Frontal cortex (tissue), 4 donors: ENCODE measurements around the gene CXCL14. TPM values are rescaled to one million over a fixed set of nuclear protein-coding genes. Genes with fewer than 3 reads are reported as not detected.

Experiments used
- DNase-seq, 2 donors: peaks; one replicate each; pipeline ENCODE4 v3.0.0; 2012; ENCODE audit warnings: low spot score in 2 of 2
- FAIRE-seq: peaks from 2 replicates; lab custom pipeline; 2012; peaks lifted over from hg19 to GRCh38; lab: Jason Lieb, UNC
- total RNA-seq: library from RNA; depleted of rRNA; stranded (reverse); fragments of >200 nt; gene quantifications from one replicate; pipeline ENCODE4 v1.2.3, GENCODE V29; 2014
- donor health status: control.
- donor health status: control.
- donor health status: control.

CXCL14 gene
- total RNA-seq, 1 donor from 2014 or later = 7.7 TPM

DNA sequence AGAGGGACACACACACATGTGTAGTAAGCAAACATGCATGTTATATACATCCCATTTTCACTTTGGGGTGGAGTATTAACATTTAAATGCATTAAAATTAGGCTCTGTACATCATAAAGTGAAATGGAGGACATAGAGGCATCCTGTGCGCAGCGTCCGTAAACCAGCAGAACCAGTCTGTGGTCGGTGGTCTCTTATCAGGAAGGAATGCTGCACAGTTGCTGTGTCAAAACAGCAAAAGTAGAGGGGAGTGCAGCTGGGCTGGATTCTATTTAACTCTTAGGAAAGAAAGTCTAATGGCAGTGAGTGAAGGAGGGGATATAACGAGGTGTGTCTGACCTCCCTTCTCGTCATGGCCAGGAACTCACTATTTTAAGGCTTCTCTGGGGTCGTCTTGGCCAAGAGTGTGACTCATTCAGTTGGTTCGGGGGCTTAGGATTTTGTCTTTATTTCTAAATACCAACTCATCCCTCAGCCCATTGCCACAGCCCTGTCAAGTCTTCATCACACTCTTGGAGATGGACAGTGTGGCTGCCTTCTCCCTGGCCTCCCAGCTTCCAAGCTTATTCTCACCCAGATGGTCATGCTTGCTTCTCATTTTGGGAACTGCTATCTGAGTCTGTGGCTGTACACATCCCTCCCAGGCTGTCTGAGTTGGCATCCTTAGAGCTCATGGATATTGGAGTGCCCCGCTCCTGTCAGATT lies 20.1 kb upstream of the CXCL14 start:
- no peak for FAIRE-seq
- DNase-seq = no peak

- no peak for DNase-seq
- FAIRE-seq = no peak
Observed at GRCh38 chr5:135596788-135597187, 18.0 kb upstream of the CXCL14 start.

DNA sequence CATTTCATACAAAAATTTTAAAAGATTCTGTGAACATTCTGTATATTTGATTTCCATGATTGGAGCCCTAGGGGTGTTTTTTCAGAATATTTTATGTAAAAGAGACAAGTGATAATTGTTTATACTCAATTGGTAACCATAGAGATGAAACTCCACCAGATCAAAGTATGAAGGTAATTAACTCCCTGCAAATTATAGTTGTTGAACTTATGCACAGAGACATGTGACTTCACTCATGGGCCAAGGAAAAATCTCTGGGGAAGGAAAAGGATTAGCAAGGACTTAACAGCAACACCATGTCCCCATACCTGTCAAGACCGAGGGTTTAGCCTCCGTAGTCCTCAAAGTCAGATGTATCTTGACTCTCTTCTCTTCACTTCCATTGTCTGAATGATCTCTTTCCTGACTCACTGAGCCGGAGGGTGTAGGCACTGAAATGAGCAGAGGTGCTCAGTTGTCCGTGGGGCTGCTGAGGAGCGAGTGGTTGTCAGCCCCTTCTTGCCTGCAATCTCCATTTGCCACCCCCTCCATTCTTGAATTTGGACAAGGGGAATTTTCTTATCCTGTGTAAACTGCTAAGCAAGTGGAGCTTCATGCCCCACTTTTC lies 17.5 kb upstream of the CXCL14 start:
- DNase-seq = no peak

GRCh38 chr5:135594416-135594960 lies 15.7 kb upstream of the CXCL14 start:
- FAIRE-seq (no peak), DNase-seq (no peak)

More for the DNA sequence above, 17.5 kb upstream of the CXCL14 start:
- no peak for FAIRE-seq

DNA sequence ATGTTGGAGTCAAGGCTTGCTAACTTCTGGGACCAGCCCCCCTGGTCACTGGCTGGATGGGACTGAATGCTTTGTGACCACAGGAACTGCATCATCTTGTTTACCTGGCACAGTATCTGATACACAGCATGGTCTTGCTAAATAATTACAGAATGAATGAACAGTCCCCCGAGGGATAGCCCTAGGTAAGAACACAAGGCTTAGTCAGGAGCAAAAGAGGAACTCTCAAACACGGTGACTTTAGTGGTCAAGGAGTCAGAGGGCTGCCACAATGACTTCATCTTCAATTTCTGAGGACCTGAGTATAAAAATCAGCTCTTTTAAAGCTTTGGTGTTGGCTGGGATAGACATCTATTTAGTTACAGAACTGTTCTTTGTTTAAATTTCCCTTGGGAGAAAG lies 15.1 kb upstream of the CXCL14 start:
- DNase-seq (no peak), FAIRE-seq (no peak)

- DNase-seq = no peak
- FAIRE-seq = no peak
Observed at GRCh38 chr5:135593141-135593540, 14.3 kb upstream of the CXCL14 start.

DNA sequence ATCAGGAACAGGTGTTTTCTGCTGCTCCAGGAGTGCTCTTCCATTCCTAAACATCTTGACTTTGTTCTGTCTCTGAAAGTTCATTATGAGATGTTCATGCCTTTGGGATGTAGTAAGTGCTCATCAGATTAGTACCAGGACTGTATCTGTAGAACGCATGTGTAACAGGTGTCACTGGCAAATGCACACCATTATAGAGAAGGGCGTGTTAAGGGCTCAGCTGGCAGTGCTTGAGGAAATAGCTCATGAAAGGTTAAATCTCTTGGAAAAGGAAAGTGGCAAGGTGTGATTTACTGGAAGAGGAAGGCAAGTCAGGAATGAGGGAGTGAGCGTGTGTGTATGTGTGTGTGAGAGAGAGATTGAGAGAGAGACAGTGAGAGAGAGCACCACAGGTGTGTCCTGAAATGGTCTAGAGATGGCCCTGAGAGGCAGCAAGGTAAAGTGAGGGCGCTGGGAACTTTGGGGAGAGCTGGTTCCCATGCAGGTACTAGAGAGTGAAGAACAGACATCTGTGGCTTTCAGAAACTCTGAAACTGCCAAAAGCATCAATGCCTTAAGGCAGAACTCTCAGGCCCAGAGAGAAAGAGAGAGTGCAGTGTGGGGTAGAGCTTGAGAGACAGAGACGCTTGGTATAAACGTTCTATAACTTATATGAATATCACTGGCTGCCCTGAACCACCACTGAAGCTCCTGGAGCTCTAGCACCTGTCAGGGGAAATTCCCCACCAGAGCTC lies 13.7 kb upstream of the CXCL14 start:
- DNase-seq = no peak
- FAIRE-seq = no peak

- FAIRE-seq = no peak
- DNase-seq = no peak
Observed at GRCh38 chr5:135591277-135591676, 12.5 kb upstream of the CXCL14 start.

- DNase-seq (no peak), FAIRE-seq (no peak)
Observed at GRCh38 chr5:135589152-135589551, 10.4 kb upstream of the CXCL14 start.

- DNase-seq = no peak
- no peak for FAIRE-seq
Observed at GRCh38 chr5:135587721-135588663, 9.2 kb upstream of the CXCL14 start.

GRCh38 chr5:135584918-135585317 lies 6.1 kb upstream of the CXCL14 start:
- FAIRE-seq (no peak), DNase-seq (no peak)

GRCh38 chr5:135584276-135584675 lies 5.5 kb upstream of the CXCL14 start:
- DNase-seq = no peak
- FAIRE-seq = no peak

DNA sequence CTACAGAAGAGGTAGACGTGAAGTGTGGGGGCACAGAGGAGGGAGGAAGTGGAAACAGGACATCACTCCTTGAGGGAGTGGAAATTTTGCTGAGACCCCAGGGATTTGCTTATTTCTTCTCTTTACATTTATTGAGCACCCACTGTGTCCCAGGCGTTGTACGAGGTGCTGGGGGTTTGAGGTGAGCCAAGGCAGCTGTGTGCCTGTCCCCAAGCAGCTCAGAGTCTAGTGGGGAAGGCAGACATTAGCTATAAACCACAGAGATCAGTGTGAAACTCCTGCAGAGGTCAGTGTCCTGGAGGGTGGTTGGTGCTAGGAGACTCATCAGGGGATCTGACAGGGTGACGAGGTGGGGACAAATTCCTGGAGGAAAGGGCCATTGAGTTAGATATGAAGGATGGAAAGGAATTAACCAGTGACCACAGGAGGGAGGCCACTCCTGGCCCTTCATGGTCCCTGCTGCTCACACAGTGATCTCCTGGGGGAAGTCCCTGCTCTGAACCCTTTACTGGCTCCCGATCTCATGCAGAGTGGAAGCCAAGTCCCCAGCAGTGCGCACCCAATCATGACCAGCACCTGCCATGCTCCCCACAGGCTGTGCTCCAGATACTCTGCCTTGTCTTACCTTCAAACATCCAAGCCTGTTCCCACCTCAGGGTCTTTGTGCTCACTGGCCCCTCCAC lies 3.4 kb upstream of the CXCL14 start:
- no peak for DNase-seq
- no peak for FAIRE-seq

DNA sequence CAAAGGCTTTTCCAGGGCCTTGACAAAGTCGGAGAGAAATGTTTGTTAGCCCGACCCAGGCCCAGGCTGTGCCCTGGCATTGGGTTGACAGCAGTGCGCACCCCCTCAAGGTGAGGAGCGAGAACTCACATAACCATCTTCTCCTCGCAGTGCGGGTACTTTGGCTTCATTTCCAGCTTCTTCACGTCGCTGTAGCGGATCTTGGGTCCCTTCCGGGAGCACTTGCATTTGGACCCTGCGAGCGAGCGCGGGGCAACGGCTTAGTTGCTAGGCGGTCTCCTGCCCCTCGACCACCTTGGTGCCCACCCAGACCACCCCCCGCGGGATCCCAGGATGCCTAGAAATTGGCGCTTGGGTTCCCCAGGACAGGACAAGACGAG lies 496 bp downstream of the CXCL14 start:
- DNase-seq (no peak), FAIRE-seq (no peak)

- FAIRE-seq (no peak), DNase-seq (no peak)
Observed at GRCh38 chr5:135577421-135577820, 1.4 kb downstream of the CXCL14 start.

DNA sequence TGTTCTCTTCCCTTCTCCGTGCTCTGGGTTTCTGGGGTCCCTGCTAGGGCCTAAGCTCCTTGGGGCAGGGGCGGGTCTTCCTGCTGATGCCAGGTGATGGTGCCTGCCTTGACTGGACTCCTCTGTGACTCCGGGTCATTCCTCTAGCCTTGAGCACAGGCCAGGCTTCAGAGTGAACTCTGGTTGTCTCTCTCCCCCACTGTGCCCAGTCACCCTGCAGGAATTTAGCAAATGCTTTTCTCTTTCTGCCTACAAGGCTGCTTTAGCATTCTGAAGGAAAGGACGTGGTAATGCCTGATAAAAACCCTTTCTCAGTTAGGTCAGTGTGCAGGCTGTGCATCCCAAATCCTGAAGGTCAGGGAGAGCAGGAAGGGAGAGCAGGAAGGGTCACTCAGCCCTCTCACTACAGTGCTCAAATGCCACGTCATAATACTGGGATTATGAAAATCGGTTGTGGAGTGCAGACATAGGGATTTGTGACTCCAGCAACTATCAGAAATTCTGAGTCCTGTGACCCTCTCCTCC lies 2.7 kb downstream of the CXCL14 start:
- FAIRE-seq (no peak), DNase-seq (no peak)

DNA sequence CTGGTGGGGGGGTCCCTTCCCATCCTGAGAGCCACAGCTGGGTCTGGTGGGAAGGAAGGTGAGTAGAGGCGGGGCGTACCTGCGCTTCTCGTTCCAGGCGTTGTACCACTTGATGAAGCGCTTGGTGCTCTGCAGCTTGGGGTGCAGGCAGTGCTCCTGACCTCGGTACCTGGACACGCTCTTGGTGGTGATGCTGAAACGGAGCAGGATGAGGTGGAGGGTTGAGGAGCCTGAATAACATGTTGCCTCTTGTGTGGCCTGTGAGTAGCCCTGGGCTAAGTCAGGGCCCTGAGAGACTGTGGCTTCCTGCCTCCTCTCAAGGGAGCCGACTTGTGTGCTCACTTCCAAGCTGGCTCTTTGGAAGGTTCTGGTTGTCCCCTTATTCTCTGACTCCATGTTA lies 4.3 kb downstream of the CXCL14 start:
- no peak for DNase-seq
- no peak for FAIRE-seq

DNA sequence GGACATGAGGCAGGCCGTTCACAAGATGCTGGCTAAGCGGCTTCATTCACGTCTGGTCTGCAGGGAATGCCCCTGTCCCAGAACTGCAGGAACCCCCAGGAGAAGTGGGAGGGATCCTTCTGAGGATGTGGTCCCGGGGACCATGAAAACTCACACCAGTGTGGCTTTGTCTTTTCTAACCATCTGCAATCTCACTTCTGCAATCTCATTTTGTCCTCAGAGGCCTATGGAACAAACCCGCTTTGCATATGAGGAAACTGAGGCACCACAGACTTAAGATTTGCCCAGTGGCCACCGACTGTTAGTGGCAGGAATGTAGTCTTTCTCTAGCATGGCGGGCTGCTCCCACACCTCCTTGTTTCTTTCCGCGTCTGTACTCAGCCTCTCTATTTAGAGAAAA lies 6.9 kb downstream of the CXCL14 start:
- no peak for DNase-seq
- FAIRE-seq = no peak

DNA sequence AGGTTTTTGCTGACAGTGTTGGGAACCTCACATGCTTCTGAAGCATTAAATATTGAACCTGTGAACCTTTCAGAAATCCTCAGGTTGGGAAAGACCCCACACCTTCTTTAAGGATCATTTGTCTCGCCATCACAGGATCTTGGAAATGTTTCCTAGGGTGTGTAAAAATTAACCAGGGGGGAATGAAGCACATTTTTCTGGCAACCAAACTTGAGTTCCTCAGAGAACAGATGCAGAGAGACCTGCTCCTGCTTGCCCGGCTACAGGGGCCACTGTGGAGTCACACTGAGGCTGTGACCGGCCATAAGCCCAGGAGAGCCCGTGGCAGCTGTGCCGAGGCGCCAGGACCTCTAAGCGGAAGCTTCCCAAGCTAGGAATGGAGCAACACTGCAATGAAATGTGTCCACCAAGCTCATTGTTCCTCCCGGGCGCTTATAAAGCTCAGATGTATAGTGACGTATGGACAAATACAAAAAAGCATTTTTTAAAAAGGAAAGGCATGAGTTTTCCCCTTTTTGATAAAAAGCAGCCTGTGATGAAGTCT lies 7.7 kb downstream of the CXCL14 start:
- FAIRE-seq (no peak), DNase-seq (no peak)
